Measurements from ENCODE around the gene BLTP2. TPM values are rescaled to one million over a fixed set of nuclear protein-coding genes. Genes with fewer than 3 reads are reported as not detected.
A peak's percentile ranks its signal among the peaks of the same experiment; 100 is the strongest.

Gene BLTP2
- polyA plus RNA-seq, 3 donors: 46.8 to 69.2 (median 53.2) TPM

GRCh38 chr17:28645576-28645939 lies 600 bp upstream of the BLTP2 start:
- Mint-ChIP-seq H3K9me3 (peaks cover 0 to 2% (median 0%) of the 10 kb centered on the region in 7 donors), H3K4me3 (peak overlapping the region; percentile 69 to 97), H3K36me3 (peaks cover 41 to 56% of the 10 kb centered on the region in 2 donors), H3K27ac (peak overlapping the region; percentile 89 to 97 (median 93)), H3K4me1 (peaks cover 31% of the 10 kb centered on the region), H3K27me3 (ENCODE audit: low read depth in 3 of 3) (peaks cover 0 to 4% (median 0%) of the 10 kb centered on the region in 3 donors)
- WGBS (ENCODE audit: insufficient coverage): 0% methylated on average over 3 of the region's 8 CpGs
- Histone ChIP-seq H3K9me3 (replicated peaks in 1 of 2; ENCODE audit: control insufficient read depth in 1 of 2, insufficient read depth in 1 of 2, low read length in 2 of 2) (no peaks in the 10 kb centered on the region), H3K27ac (ENCODE audit: low read depth in 1 of 2, low read length in 2 of 2) (peak overlapping the region; percentile 83 to 96), H3K9ac (ENCODE audit: insufficient read depth, low read length, poor library complexity, severe bottlenecking) (peak overlapping the region; percentile 89), H3K27me3 (ENCODE audit: control insufficient read depth in 2 of 2, insufficient read depth in 2 of 2, low read length in 2 of 2) (no peaks in the 10 kb centered on the region), H4K20me1 (ENCODE audit: insufficient read depth, low read length) (peaks cover 29% of the 10 kb centered on the region), H3K4me2 (replicated peaks; ENCODE audit: extremely low read depth, low read length, poor library complexity, severe bottlenecking) (peak overlapping the region; percentile 99), H3K79me2 (ENCODE audit: insufficient read depth, low read length) (peaks cover 41% of the 10 kb centered on the region), H3K4me1 (ENCODE audit: control insufficient read depth in 1 of 2, insufficient read depth in 2 of 2, low read length in 2 of 2) (peaks cover 26 to 34% of the 10 kb centered on the region in 2 donors), H2AFZ (ENCODE audit: insufficient read depth, low read depth, low read length, poor library complexity, severe bottlenecking) (peak overlapping the region; percentile 88), H3K4me3 (replicated peaks in 1 of 3; ENCODE audit: low read depth in 2 of 3, low read length in 3 of 3) (peak overlapping the region; percentile 70 to 97 (median 77)), H3K36me3 (replicated peaks in 1 of 2; ENCODE audit: control insufficient read depth in 1 of 2, insufficient read depth in 2 of 2, low read length in 2 of 2) (peaks cover 36 to 49% of the 10 kb centered on the region in 2 donors)
- no peak for DNase-seq
- TF ChIP-seq CTCF (IDR thresholded peaks at IDR 0.05): no peak
- intact Hi-C loops (cut with micrococcal nuclease): loop anchor here (2.0 to 10.0 kb wide), 3 partner anchors 17 to 72 kb away; partner anchors contain the start of genes RAB34 (in 2 of the 2), RPL23A (in 2 of the 2), PROCA1 (in 1 of the 2) and SUPT6H (in 1 of the 2)

GRCh38 chr17:28643983-28644786 lies 773 bp downstream of the BLTP2 start:
- peak overlapping the region; percentile 74 to 96 for H3K27ac ChIP-seq (ENCODE audit: low read depth in 1 of 2, low read length in 2 of 2)
- peaks cover 31% of the 10 kb centered on the region for H3K4me1 Mint-ChIP-seq
- peak overlapping the region; percentile 99 for H3K4me2 ChIP-seq (replicated peaks; ENCODE audit: extremely low read depth, low read length, poor library complexity, severe bottlenecking)
- peaks cover 0 to 4% (median 0%) of the 10 kb centered on the region in 3 donors for H3K27me3 Mint-ChIP-seq (ENCODE audit: low read depth in 3 of 3)
- peak overlapping the region; percentile 80 to 97 for H3K4me3 Mint-ChIP-seq
- peak; percentile 56 to 79 (median 72) for DNase-seq
- peaks cover 53% of the 10 kb centered on the region for H3K79me2 ChIP-seq (ENCODE audit: insufficient read depth, low read length)
- H2AFZ ChIP-seq (ENCODE audit: insufficient read depth, low read depth, low read length, poor library complexity, severe bottlenecking): peak overlapping the region; percentile 88
- peaks cover 42% of the 10 kb centered on the region for H4K20me1 ChIP-seq (ENCODE audit: insufficient read depth, low read length)
- H3K27ac Mint-ChIP-seq: peak overlapping the region; percentile 91 to 98 (median 92)
- WGBS (ENCODE audit: insufficient coverage): 0% methylated on average over 11 of the region's 18 CpGs
- peak; percentile 77 for TF ChIP-seq CTCF (IDR thresholded peaks at IDR 0.05)
- H3K36me3 Mint-ChIP-seq: peaks cover 48 to 61% of the 10 kb centered on the region in 2 donors
- intact Hi-C loops (cut with micrococcal nuclease): loop anchor here (2.0 to 10.0 kb wide), 2 partner anchors 19 to 71 kb away; partner anchors contain the start of genes PROCA1 (in 1 of the 2), RAB34 (in 1 of the 2), RPL23A (in 1 of the 2) and SUPT6H (in 1 of the 2)
- peaks cover 26 to 34% of the 10 kb centered on the region in 2 donors for H3K4me1 ChIP-seq (ENCODE audit: control insufficient read depth in 1 of 2, insufficient read depth in 2 of 2, low read length in 2 of 2)
- no peaks in the 10 kb centered on the region for H3K27me3 ChIP-seq (ENCODE audit: control insufficient read depth in 2 of 2, insufficient read depth in 2 of 2, low read length in 2 of 2)
- H3K9me3 ChIP-seq (replicated peaks in 1 of 2; ENCODE audit: control insufficient read depth in 1 of 2, insufficient read depth in 1 of 2, low read length in 2 of 2): no peaks in the 10 kb centered on the region
- peak overlapping the region; percentile 63 to 97 (median 89) for H3K4me3 ChIP-seq (replicated peaks in 1 of 3; ENCODE audit: low read depth in 2 of 3, low read length in 3 of 3)
- H3K9ac ChIP-seq (ENCODE audit: insufficient read depth, low read length, poor library complexity, severe bottlenecking): peak overlapping the region; percentile 89
- peaks cover 0 to 2% (median 0%) of the 10 kb centered on the region in 7 donors for H3K9me3 Mint-ChIP-seq
- H3K36me3 ChIP-seq (replicated peaks in 1 of 2; ENCODE audit: control insufficient read depth in 1 of 2, insufficient read depth in 2 of 2, low read length in 2 of 2): peaks cover 46 to 56% of the 10 kb centered on the region in 2 donors
